GM12878 (cell line): ENCODE results near the gene LRIG3.

Source experiments
- CTCF ChIP-seq, 3 experiments: IDR thresholded peaks in 2 of 3; conservative IDR thresholded peaks in 1 of 3; 2 replicates each; pipeline ENCODE4 v1.5.1; 2011; ENCODE audit warnings: low read depth in 3 of 3, low read length in 3 of 3, mild to moderate bottlenecking in 3 of 3, control low read depth in 2 of 3, moderate library complexity in 2 of 3, inconsistent platforms in 1 of 3, mixed read lengths in 1 of 3; ENCODE audit not compliant: control insufficient read depth in 2 of 3, insufficient read depth in 1 of 3; ENCODE audit errors: extremely low read depth in 1 of 3
- E2F4 ChIP-seq: IDR thresholded peaks from 2 replicates; pipeline ENCODE4 v1.6.1; 2012; ENCODE audit warnings: low read depth, low read length, improper control_type of control experiment
- EED ChIP-seq: sonication (generic); IDR thresholded peaks from 2 replicates; pipeline ENCODE4 v1.6.1; 2016; ENCODE audit warnings: antibody characterized with exemption, low read depth
- EGR1 ChIP-seq, 2 experiments: IDR thresholded peaks; 1 replicate in 1 of 2; 2 replicates in 1 of 2; pipeline ENCODE4 v1.6.1; 2011 to 2012; ENCODE audit warnings: low read depth in 2 of 2, low read length in 2 of 2, borderline replicate concordance in 1 of 2, mild to moderate bottlenecking in 1 of 2, moderate library complexity in 1 of 2
- ELK1 ChIP-seq: IDR thresholded peaks from 2 replicates; pipeline ENCODE4 v1.6.1; 2012; ENCODE audit warnings: low read depth, low read length, improper control_type of control experiment
- EP300 ChIP-seq, 2 experiments: fragments of 150-350 bp in 1 of 2; IDR thresholded peaks; 2 replicates each; pipeline ENCODE4 v1.6.1; 2011 to 2012; ENCODE audit warnings: low read depth in 2 of 2, low read length in 2 of 2, borderline replicate concordance in 1 of 2, improper control_type of control experiment in 1 of 2, inconsistent platforms in 1 of 2; ENCODE audit not compliant: control insufficient read depth in 1 of 2
- EZH2 ChIP-seq: IDR thresholded peaks from 2 replicates; pipeline ENCODE4 v1.6.1; 2012; ENCODE audit warnings: low read depth, mild to moderate bottlenecking, control low read depth, inconsistent platforms, low read length, borderline replicate concordance; ENCODE audit not compliant: control insufficient read depth
- POLR2A ChIP-seq: IDR thresholded peaks from 2 replicates; pipeline ENCODE4 v1.6.1; 2011; ENCODE audit warnings: low read depth, mild to moderate bottlenecking, low read length
- REST ChIP-seq: IDR thresholded peaks from 2 replicates; pipeline ENCODE4 v1.6.1; 2012; ENCODE audit warnings: mild to moderate bottlenecking, low read depth, low read length
- STAT3 ChIP-seq: IDR thresholded peaks from 2 replicates; pipeline ENCODE4 v1.6.1; 2011; ENCODE audit warnings: low read depth, low read length, improper control_type of control experiment
- TCF12 ChIP-seq: IDR thresholded peaks from 2 replicates; pipeline ENCODE4 v1.6.1; 2011; ENCODE audit warnings: low read depth, mild to moderate bottlenecking, low read length
- USF1 ChIP-seq: IDR thresholded peaks from 2 replicates; pipeline ENCODE4 v1.6.1; 2011; ENCODE audit warnings: borderline replicate concordance, low read depth, mild to moderate bottlenecking, moderate library complexity, mixed read lengths, low read length; ENCODE audit not compliant: insufficient read depth; ENCODE audit errors: extremely low read length
- YY1 ChIP-seq: IDR thresholded peaks from 2 replicates; pipeline ENCODE4 v1.6.1; 2011; ENCODE audit warnings: low read depth, mild to moderate bottlenecking, low read length
- ZBTB33 ChIP-seq: fragments of 450-650 bp; IDR thresholded peaks from 2 replicates; pipeline ENCODE4 v1.6.1; 2017; ENCODE audit warnings: mild to moderate bottlenecking

GRCh38 chr12:58893495-58893894 lies 26.8 kb downstream of the LRIG3 start:
- TF ChIP-seq EGR1 (IDR thresholded peaks at IDR 0.05; ENCODE audit: borderline replicate concordance in 1 of 2, low read depth in 2 of 2, low read length in 2 of 2) (no peak), EZH2 (no peak), ELK1 (no peak), TCF12 (no peak), POLR2A (no peak), EED (no peak), ZBTB33 (no peak), USF1 (no peak), STAT3 (no peak), YY1 (no peak), E2F4 (no peak), EP300 (IDR thresholded peaks at IDR 0.05; ENCODE audit: borderline replicate concordance in 1 of 2, control insufficient read depth in 1 of 2, low read depth in 2 of 2, low read length in 2 of 2) (no peak), REST (no peak), CTCF (IDR thresholded peaks at IDR 0.05 in 2 of 3, conservative IDR thresholded peaks at IDR 0.05 in 1 of 3; ENCODE audit: control insufficient read depth in 2 of 3, extremely low read depth in 1 of 3, insufficient read depth in 1 of 3, low read depth in 3 of 3, low read length in 3 of 3) (no peak)
